H1 (cell line): ENCODE measurements around the gene HS3ST5.
"Not testable (repeated sequence)": the region's sequence is repeated elsewhere in the genome, so short reads cannot be mapped to it uniquely, and the experiment has no call there.

Experiments
- CTCF ChIP-seq, 3 experiments: IDR thresholded peaks; 1 replicate in 2 of 3; 2 replicates in 1 of 3; pipeline versions ENCODE4 v1.5.1 to v1.6.1; 2011; ENCODE audit warnings: low read length in 3 of 3, mild to moderate bottlenecking in 3 of 3, inconsistent platforms in 2 of 3, low read depth in 1 of 3, moderate library complexity in 1 of 3; ENCODE audit not compliant: insufficient read depth in 1 of 3; ENCODE audit errors: control extremely low read depth in 1 of 3
- EZH2 ChIP-seq: fragments of 200-600 bp; sonication (generic); IDR thresholded peaks from 2 replicates; pipeline ENCODE4 v1.7.1; 2012; ENCODE audit warnings: low read depth, mild to moderate bottlenecking, moderate library complexity, low read length, inconsistent platforms; ENCODE audit not compliant: severe bottlenecking
- SIRT6 ChIP-seq: IDR thresholded peaks from one replicate; pipeline ENCODE4 v1.7.1; 2012; ENCODE audit warnings: low read length, inconsistent platforms
- SUZ12 ChIP-seq: fragments of 200-600 bp; sonication (generic); IDR thresholded peaks from 2 replicates; pipeline ENCODE4 v1.6.1; 2012; ENCODE audit warnings: mild to moderate bottlenecking, inconsistent platforms, low read length, moderate library complexity, mixed read lengths

GRCh38 chr6:114017146-114017545, 325.7 kb downstream of the HS3ST5 start:
- not testable (repeated sequence) for TF ChIP-seq SUZ12; EZH2; SIRT6; CTCF (IDR thresholded peaks at IDR 0.05; ENCODE audit: control extremely low read depth in 1 of 3, insufficient read depth in 1 of 3, low read depth in 1 of 3, low read length in 3 of 3)
